ENCODE measurements around the gene ADAMTSL5.

GRCh38 chr19:1513499-1514294 is 878 bp upstream of the ADAMTSL5 start:
- TF ChIP-seq ELF4 (IDR thresholded peaks at IDR 0.05): no peak
- TF ChIP-seq ZNF384 (IDR thresholded peaks at IDR 0.05): no peak
- TF ChIP-seq ARNT (IDR thresholded peaks at IDR 0.05): 0 out of 2 replicates have a peak, but pooled peaks have one; percentile 18
- TF ChIP-seq CTBP1 (IDR thresholded peaks at IDR 0.05; ENCODE audit: borderline replicate concordance): no peak
- no peak for TF ChIP-seq SP1 (IDR thresholded peaks at IDR 0.05)
